Measurements from ENCODE around the gene DNAH9.

The DNAH9 gene

DNA sequence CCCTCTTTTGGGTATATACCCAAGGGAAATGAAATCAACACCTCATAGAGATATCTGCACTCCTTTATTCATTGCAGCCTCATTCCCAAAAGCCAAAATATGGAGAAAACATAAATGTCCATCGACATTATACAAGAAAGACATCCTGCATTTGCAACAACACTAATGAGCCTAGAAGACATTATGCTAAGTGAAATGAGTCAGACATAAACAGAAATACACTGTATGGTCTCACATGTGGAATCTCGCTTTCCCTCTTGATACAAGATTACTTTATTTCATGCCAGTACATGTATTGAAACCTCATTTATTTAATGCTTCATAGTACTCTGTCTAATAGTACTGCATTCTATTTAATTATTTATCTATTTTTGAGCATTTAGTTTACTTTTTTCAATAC, 241.8 kb downstream of the DNAH9 start:
- peaks cover 2% of the 10 kb centered on the region for H3K27me3 ChIP-seq (ENCODE audit: insufficient read depth, low read length, poor library complexity)
- no peaks in the 10 kb centered on the region for H3K9me3 ChIP-seq (ENCODE audit: insufficient read depth, low read length, severe bottlenecking)
- H3K79me2 ChIP-seq (ENCODE audit: insufficient read depth, low read length) = no peaks in the 10 kb centered on the region
- no peak for TF ChIP-seq CTCF (IDR thresholded peaks at IDR 0.05; ENCODE audit: borderline replicate concordance, extremely low read depth, low read length, poor library complexity, severe bottlenecking)
- no peak for TF ChIP-seq EZH2 (IDR thresholded peaks at IDR 0.05; ENCODE audit: borderline replicate concordance, low read depth, low read length, severe bottlenecking)
- no peak for DNase-seq
- H3K4me1 ChIP-seq (ENCODE audit: insufficient read depth, low read length) = no peaks in the 10 kb centered on the region
- H2AFZ ChIP-seq (ENCODE audit: low read depth, low read length) = no peak overlapping the region
- no peaks in the 10 kb centered on the region for H3K36me3 ChIP-seq (ENCODE audit: insufficient read depth, low read length)
- H3K27ac ChIP-seq (ENCODE audit: low read length) = no peak overlapping the region
- no peak overlapping the region for H3K4me3 ChIP-seq (ENCODE audit: low read depth in 1 of 2, low read length in 2 of 2)
- no peak for ATAC-seq (ENCODE audit: insufficient read depth, low read depth)
- H3K4me2 ChIP-seq (ENCODE audit: insufficient read depth, low read length) = no peak overlapping the region
- H3K9ac ChIP-seq (ENCODE audit: low read depth, low read length) = no peak overlapping the region
- no peaks in the 10 kb centered on the region for H4K20me1 ChIP-seq (ENCODE audit: insufficient read depth, low read length)

GRCh38 chr17:11840831-11841230, 242.6 kb downstream of the DNAH9 start:
- no peaks in the 10 kb centered on the region for H3K4me1 ChIP-seq (ENCODE audit: insufficient read depth, low read length)
- no peak overlapping the region for H3K4me2 ChIP-seq (ENCODE audit: insufficient read depth, low read length)
- H3K36me3 ChIP-seq (ENCODE audit: insufficient read depth, low read length) = no peaks in the 10 kb centered on the region
- H3K9ac ChIP-seq (ENCODE audit: low read depth, low read length) = no peak overlapping the region
- no peak for TF ChIP-seq CTCF (IDR thresholded peaks at IDR 0.05; ENCODE audit: borderline replicate concordance, extremely low read depth, low read length, poor library complexity, severe bottlenecking)
- TF ChIP-seq EZH2 (IDR thresholded peaks at IDR 0.05; ENCODE audit: borderline replicate concordance, low read depth, low read length, severe bottlenecking) = no peak
- peaks cover 2% of the 10 kb centered on the region for H3K27me3 ChIP-seq (ENCODE audit: insufficient read depth, low read length, poor library complexity)
- DNase-seq (no peak), ATAC-seq (ENCODE audit: insufficient read depth, low read depth) (no peak)
- no peak overlapping the region for H2AFZ ChIP-seq (ENCODE audit: low read depth, low read length)
- H3K4me3 ChIP-seq (ENCODE audit: low read depth in 1 of 2, low read length in 2 of 2) = no peak overlapping the region
- H3K9me3 ChIP-seq (ENCODE audit: insufficient read depth, low read length, severe bottlenecking) = no peaks in the 10 kb centered on the region
- no peaks in the 10 kb centered on the region for H4K20me1 ChIP-seq (ENCODE audit: insufficient read depth, low read length)
- no peak overlapping the region for H3K27ac ChIP-seq (ENCODE audit: low read length)
- no peaks in the 10 kb centered on the region for H3K79me2 ChIP-seq (ENCODE audit: insufficient read depth, low read length)

- H3K4me3 ChIP-seq (ENCODE audit: low read depth in 1 of 2, low read length in 2 of 2) = no peak overlapping the region
- H3K79me2 ChIP-seq (ENCODE audit: insufficient read depth, low read length) = no peaks in the 10 kb centered on the region
Measured at GRCh38 chr17:11848330-11848729, 250.1 kb downstream of the DNAH9 start.

More at GRCh38 chr17:11848330-11848729, 250.1 kb downstream of the DNAH9 start:
- H3K27ac ChIP-seq (ENCODE audit: low read length) = no peak overlapping the region
- no peak overlapping the region for H2AFZ ChIP-seq (ENCODE audit: low read depth, low read length)
- H3K4me1 ChIP-seq (ENCODE audit: insufficient read depth, low read length) = no peaks in the 10 kb centered on the region
- no peaks in the 10 kb centered on the region for H3K9me3 ChIP-seq (ENCODE audit: insufficient read depth, low read length, severe bottlenecking)
- H4K20me1 ChIP-seq (ENCODE audit: insufficient read depth, low read length) = no peaks in the 10 kb centered on the region
- H3K4me2 ChIP-seq (ENCODE audit: insufficient read depth, low read length) = no peak overlapping the region
- no peak for DNase-seq
- H3K27me3 ChIP-seq (ENCODE audit: insufficient read depth, low read length, poor library complexity) = no peaks in the 10 kb centered on the region
- no peak for ATAC-seq (ENCODE audit: insufficient read depth, low read depth)
- H3K9ac ChIP-seq (ENCODE audit: low read depth, low read length) = no peak overlapping the region
- TF ChIP-seq EZH2 (IDR thresholded peaks at IDR 0.05; ENCODE audit: borderline replicate concordance, low read depth, low read length, severe bottlenecking) = no peak
- no peak for TF ChIP-seq CTCF (IDR thresholded peaks at IDR 0.05; ENCODE audit: borderline replicate concordance, extremely low read depth, low read length, poor library complexity, severe bottlenecking)
- no peaks in the 10 kb centered on the region for H3K36me3 ChIP-seq (ENCODE audit: insufficient read depth, low read length)

Measured in DND-41 (cell line).